ENCODE results near the gene SLC8B1. TPM values are rescaled to one million over a fixed set of nuclear protein-coding genes. Genes with fewer than 3 reads are reported as not detected.

The SLC8B1 gene
- total and polyA plus RNA-seq, 2 of the 4 experiments (the other 2 are of a cell fraction) = 4.1 to 10.2 TPM

DNA sequence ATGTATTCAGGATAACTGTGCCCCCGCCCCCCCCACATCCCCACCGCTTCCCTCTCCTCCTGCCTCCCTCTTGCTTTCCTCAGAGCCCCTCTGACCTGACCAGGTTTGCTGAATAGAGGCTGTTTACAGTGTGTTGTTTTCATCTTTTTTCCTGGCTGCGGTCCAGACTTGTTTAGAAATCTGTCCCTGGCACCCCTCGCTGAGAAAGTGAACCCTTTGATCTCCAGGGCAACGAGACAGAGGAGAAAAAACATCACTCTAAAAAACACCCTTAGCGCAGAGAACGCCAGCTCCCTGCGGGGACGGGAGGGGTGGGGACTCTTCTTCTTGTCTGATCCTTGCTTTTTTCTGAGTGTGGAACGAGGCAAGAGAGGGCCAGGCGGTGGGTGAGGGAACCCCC is 46.3 kb upstream of the SLC8B1 start:
- Histone ChIP-seq H3K4me2 (ENCODE audit: low read depth, low read length) (no peak overlapping the region), H3K23ac (ENCODE audit: low read depth, low read length) (no peak overlapping the region), H2BK120ac (ENCODE audit: low read depth, low read length) (no peak overlapping the region), H2BK15ac (ENCODE audit: low read depth, low read length) (no peak overlapping the region), H3K9me3 (ENCODE audit: control insufficient read depth, insufficient read depth, low read length) (no peaks in the 10 kb centered on the region), H3K4ac (ENCODE audit: low read depth, low read length) (no peak overlapping the region), H2BK5ac (ENCODE audit: low read depth, low read length, poor library complexity, severe bottlenecking) (no peak overlapping the region), H2BK20ac (ENCODE audit: low read depth, low read length) (no peak overlapping the region), H2AK9ac (replicated peaks; ENCODE audit: low read depth, low read length, poor library complexity) (no peak overlapping the region), H4K91ac (ENCODE audit: insufficient read depth, low read depth, low read length) (no peak overlapping the region), H3K4me3 (ENCODE audit: insufficient read depth, low read depth, low read length) (no peak overlapping the region), H3K27ac (ENCODE audit: insufficient read depth, low read length) (no peak overlapping the region), H3K18ac (ENCODE audit: low read depth, low read length) (no peak overlapping the region), H4K8ac (ENCODE audit: low read depth in 2 of 2, low read length in 2 of 2) (no peak overlapping the region), H2AFZ (replicated peaks; ENCODE audit: low read length, poor library complexity) (no peak overlapping the region), H3K79me1 (ENCODE audit: low read depth in 1 of 2, low read length in 2 of 2) (no peaks in the 10 kb centered on the region), H3K27me3 (ENCODE audit: control insufficient read depth, insufficient read depth, low read length) (no peaks in the 10 kb centered on the region), H3K9me1 (ENCODE audit: insufficient read depth, low read length) (no peaks in the 10 kb centered on the region), H4K5ac (ENCODE audit: low read depth, low read length) (no peak overlapping the region), H3K56ac (ENCODE audit: extremely low read depth, insufficient read depth, low read length) (no peak overlapping the region), H3K9ac (ENCODE audit: low read depth, low read length) (no peak overlapping the region), H3K36me3 (ENCODE audit: control insufficient read depth, insufficient read depth, low read length) (peaks cover 23% of the 10 kb centered on the region), H2AK5ac (ENCODE audit: low read depth, low read length) (no peak overlapping the region), H3K4me1 (ENCODE audit: control insufficient read depth, insufficient read depth, low read length) (no peaks in the 10 kb centered on the region), H3K14ac (replicated peaks; ENCODE audit: low read depth, low read length) (no peak overlapping the region), H4K20me1 (ENCODE audit: insufficient read depth, low read length) (no peaks in the 10 kb centered on the region)
- DNase-seq = no peak
- dilution Hi-C loops (cut with HindIII; ENCODE audit: low sequenced_read_pairs, unreplicated experiment) = no loop called here
- POLR2A ChIA-PET (ENCODE audit: unreplicated experiment) = no interaction called here
- CTCF ChIA-PET = no interaction called here
- TF ChIP-seq MXI1 (IDR thresholded peaks at IDR 0.05; ENCODE audit: borderline replicate concordance, low read depth, low read length) (no peak), FOS (IDR thresholded peaks at IDR 0.05; ENCODE audit: low read depth, low read length) (no peak), RCOR1 (IDR thresholded peaks at IDR 0.05; ENCODE audit: insufficient replicate concordance, low read length) (no peak), MAFK (IDR thresholded peaks at IDR 0.05; ENCODE audit: low read depth, low read length) (no peak), CEBPB (IDR thresholded peaks at IDR 0.05; ENCODE audit: low read depth, low read length) (no peak), CHD1 (IDR thresholded peaks at IDR 0.05; ENCODE audit: low read depth, low read length) (no peak), MAZ (IDR thresholded peaks at IDR 0.05; ENCODE audit: borderline replicate concordance, low read depth, low read length) (no peak), SMC3 (IDR thresholded peaks at IDR 0.05; ENCODE audit: low read depth, low read length) (no peak), RAD21 (IDR thresholded peaks at IDR 0.05; ENCODE audit: low read length) (no peak), BHLHE40 (IDR thresholded peaks at IDR 0.05; ENCODE audit: low read depth, low read length) (no peak), USF2 (IDR thresholded peaks at IDR 0.05; ENCODE audit: low read depth, low read length) (no peak), RFX5 (IDR thresholded peaks at IDR 0.05; ENCODE audit: low read depth, low read length) (no peak), POLR2A (IDR thresholded peaks at IDR 0.05; ENCODE audit: low read depth, low read length) (no peak), NFE2L2 (IDR thresholded peaks at IDR 0.05; ENCODE audit: low read depth, low read length) (no peak)
- TF ChIP-seq, protein P1, sequence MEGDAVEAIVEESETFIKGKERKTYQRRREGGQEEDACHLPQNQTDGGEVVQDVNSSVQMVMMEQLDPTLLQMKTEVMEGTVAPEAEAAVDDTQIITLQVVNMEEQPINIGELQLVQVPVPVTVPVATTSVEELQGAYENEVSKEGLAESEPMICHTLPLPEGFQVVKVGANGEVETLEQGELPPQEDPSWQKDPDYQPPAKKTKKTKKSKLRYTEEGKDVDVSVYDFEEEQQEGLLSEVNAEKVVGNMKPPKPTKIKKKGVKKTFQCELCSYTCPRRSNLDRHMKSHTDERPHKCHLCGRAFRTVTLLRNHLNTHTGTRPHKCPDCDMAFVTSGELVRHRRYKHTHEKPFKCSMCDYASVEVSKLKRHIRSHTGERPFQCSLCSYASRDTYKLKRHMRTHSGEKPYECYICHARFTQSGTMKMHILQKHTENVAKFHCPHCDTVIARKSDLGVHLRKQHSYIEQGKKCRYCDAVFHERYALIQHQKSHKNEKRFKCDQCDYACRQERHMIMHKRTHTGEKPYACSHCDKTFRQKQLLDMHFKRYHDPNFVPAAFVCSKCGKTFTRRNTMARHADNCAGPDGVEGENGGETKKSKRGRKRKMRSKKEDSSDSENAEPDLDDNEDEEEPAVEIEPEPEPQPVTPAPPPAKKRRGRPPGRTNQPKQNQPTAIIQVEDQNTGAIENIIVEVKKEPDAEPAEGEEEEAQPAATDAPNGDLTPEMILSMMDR (conservative IDR thresholded peaks at IDR 0.05; ENCODE audit: low read depth, low read length) = no peak
- TF ChIP-seq, protein P2, sequence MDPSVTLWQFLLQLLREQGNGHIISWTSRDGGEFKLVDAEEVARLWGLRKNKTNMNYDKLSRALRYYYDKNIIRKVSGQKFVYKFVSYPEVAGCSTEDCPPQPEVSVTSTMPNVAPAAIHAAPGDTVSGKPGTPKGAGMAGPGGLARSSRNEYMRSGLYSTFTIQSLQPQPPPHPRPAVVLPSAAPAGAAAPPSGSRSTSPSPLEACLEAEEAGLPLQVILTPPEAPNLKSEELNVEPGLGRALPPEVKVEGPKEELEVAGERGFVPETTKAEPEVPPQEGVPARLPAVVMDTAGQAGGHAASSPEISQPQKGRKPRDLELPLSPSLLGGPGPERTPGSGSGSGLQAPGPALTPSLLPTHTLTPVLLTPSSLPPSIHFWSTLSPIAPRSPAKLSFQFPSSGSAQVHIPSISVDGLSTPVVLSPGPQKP (IDR thresholded peaks at IDR 0.05; ENCODE audit: borderline replicate concordance, low read depth, low read length) = no peak
- intact Hi-C loops (cut with micrococcal nuclease) = no loop called here
- in situ Hi-C loops (cut with MboI; ENCODE audit: low sequenced_read_pairs) = no loop called here
- whole genome bisulfite sequencing, 2 experiments (ENCODE audit: extremely low coverage in 2 of 2, insufficient read length in 1 of 2) = 83% methylated on average over 2 of the region's 11 CpGs; no CpG with 5 or more reads in 1 of the 2 experiments
- BruUV-seq (replicated peaks) = no TSS peak
- no peak for ATAC-seq (ENCODE audit: low read depth)

Measured in IMR-90 (cell line).